WERI-Rb-1 (cell line): Measurements from ENCODE around the gene EXOC5.

Experiments
- DNase-seq: peaks from one replicate; pipeline ENCODE4 v3.0.0-alpha.2; 2020
- H3K27ac ChIP-seq: fragments of 250-450 bp; sonication (Bioruptor Pico); 2 replicates; pipeline ENCODE4 v1.5.1; 2020; ENCODE audit warnings: mild to moderate bottlenecking, moderate library complexity
- H3K27me3 ChIP-seq: fragments of 250-450 bp; sonication (Bioruptor Pico); 2 replicates; pipeline ENCODE4 v1.5.1; 2021; ENCODE audit warnings: mild to moderate bottlenecking, low read depth, moderate library complexity; ENCODE audit not compliant: insufficient read depth, severe bottlenecking
- H3K36me3 ChIP-seq: fragments of 250-450 bp; sonication (Bioruptor Pico); 2 replicates; pipeline ENCODE4 v1.5.1; 2020; ENCODE audit warnings: mild to moderate bottlenecking, moderate library complexity
- H3K4me3 ChIP-seq: 2 replicates; pipeline ENCODE4 v1.5.1; 2011; ENCODE audit warnings: low read depth, mild to moderate bottlenecking, control low read depth, low read length
- H3K9me3 ChIP-seq: fragments of 250-450 bp; sonication (Bioruptor Pico); 2 replicates; pipeline ENCODE4 v1.5.1; 2021; ENCODE audit warnings: mild to moderate bottlenecking, moderate library complexity; ENCODE audit not compliant: severe bottlenecking
- CTCF ChIP-seq: IDR thresholded peaks from 2 replicates; pipeline ENCODE4 v1.5.1; 2011; ENCODE audit warnings: low read depth, mild to moderate bottlenecking, control low read depth, inconsistent platforms, low read length

Gene EXOC5

GRCh38 chr14:57189070-57189469 is 79.6 kb downstream of the EXOC5 start:
- TF ChIP-seq CTCF = peak; percentile 55
- no peak overlapping the region for H3K4me3 ChIP-seq
- DNase-seq = peak; percentile 25
- H3K27ac ChIP-seq = peak overlapping the region; percentile 39; the same call in 1 of the 2 replicates
- no peaks in the 10 kb centered on the region for H3K36me3 ChIP-seq
- H3K9me3 ChIP-seq = no peaks in the 10 kb centered on the region
- H3K27me3 ChIP-seq = no peaks in the 10 kb centered on the region

- Histone ChIP-seq H3K36me3 (no peaks in the 10 kb centered on the region), H3K9me3 (no peaks in the 10 kb centered on the region), H3K27ac (no peak overlapping the region), H3K4me3 (no peak overlapping the region), H3K27me3 (no peaks in the 10 kb centered on the region)
- DNase-seq = peak; percentile 69
- peak; percentile 75 for TF ChIP-seq CTCF
Measured at GRCh38 chr14:57182760-57183503, 85.8 kb downstream of the EXOC5 start.

DNA sequence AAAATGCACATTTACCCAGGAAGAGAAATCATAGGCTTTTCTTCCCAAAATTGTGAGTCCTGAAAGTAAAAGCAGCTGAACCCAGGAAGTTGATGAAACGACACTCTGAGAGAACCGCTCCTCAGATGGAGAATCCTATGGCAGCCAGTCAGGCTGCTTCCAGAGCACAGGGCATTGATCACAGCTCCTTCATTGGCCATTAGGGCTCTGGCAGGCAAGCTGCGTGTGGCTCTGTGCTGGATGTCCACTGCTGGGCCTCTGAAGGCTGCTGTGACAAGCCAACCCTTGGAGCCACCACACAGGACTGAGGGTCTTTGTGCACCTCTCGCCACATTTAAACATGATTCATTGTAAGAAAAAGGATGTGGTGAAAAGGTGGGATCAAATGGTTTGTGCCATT is 89.4 kb downstream of the EXOC5 start:
- Histone ChIP-seq H3K27ac (no peak overlapping the region), H3K9me3 (no peaks in the 10 kb centered on the region), H3K4me3 (no peak overlapping the region), H3K27me3 (no peaks in the 10 kb centered on the region), H3K36me3 (no peaks in the 10 kb centered on the region)
- DNase-seq = peak; percentile 11
- TF ChIP-seq CTCF = no peak

- Histone ChIP-seq H3K9me3 (no peaks in the 10 kb centered on the region), H3K27ac (no peak overlapping the region), H3K27me3 (no peaks in the 10 kb centered on the region), H3K4me3 (no peak overlapping the region), H3K36me3 (no peaks in the 10 kb centered on the region)
- no peak for TF ChIP-seq CTCF
- no peak for DNase-seq
Measured at GRCh38 chr14:57174466-57174865, 94.2 kb downstream of the EXOC5 start.

- H3K4me3 ChIP-seq = no peak overlapping the region
- no peaks in the 10 kb centered on the region for H3K36me3 ChIP-seq
- H3K27me3 ChIP-seq = no peaks in the 10 kb centered on the region
- no peaks in the 10 kb centered on the region for H3K9me3 ChIP-seq
- TF ChIP-seq CTCF = no peak
- no peak for DNase-seq
- no peak overlapping the region for H3K27ac ChIP-seq
Measured at GRCh38 chr14:57171903-57172302, 96.8 kb downstream of the EXOC5 start.

DNA sequence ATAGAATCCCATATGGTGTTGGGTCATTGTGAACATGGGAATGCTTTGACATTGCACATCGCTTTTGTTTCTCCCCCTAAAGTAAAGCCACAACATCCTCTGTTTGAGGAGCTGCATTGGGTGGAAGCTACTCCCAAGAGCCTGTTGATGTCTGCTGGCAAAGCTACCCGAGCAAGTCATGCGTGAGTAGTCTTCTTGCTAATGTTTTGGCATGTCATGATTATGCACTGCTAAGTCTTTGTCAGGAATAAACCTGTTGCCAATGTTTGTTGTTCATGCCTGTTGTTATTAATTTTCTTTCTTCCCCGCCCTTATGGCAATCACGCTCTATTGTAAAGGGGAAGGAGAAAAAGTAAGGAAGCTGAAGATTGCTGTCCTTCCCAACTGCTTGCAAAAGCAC is 97.3 kb downstream of the EXOC5 start:
- Histone ChIP-seq H3K4me3 (no peak overlapping the region), H3K9me3 (no peaks in the 10 kb centered on the region), H3K27me3 (no peaks in the 10 kb centered on the region), H3K36me3 (no peaks in the 10 kb centered on the region), H3K27ac (no peak overlapping the region)
- DNase-seq = no peak
- TF ChIP-seq CTCF = no peak
